Large intestine (tissue), 3 donors: Measurements from ENCODE around the gene TTC34. TPM values are rescaled to one million over a fixed set of nuclear protein-coding genes. Genes with fewer than 3 reads are reported as not detected.

Experiments used
- DNase-seq, 2 donors: peaks; one replicate each; pipeline versions ENCODE4 v3.0.0 to v3.0.0-alpha.2; 2013
- H3K27ac ChIP-seq: one replicate; pipeline ENCODE4 v1.5.1; 2013; ENCODE audit warnings: low read length
- H3K27me3 ChIP-seq: 2 replicates; pipeline ENCODE4 v1.6.1; 2013; ENCODE audit warnings: low read length; ENCODE audit not compliant: control insufficient read depth, insufficient read depth
- H3K36me3 ChIP-seq: 2 replicates; pipeline ENCODE4 v1.6.1; 2013; ENCODE audit warnings: low read length; ENCODE audit not compliant: control insufficient read depth, insufficient read depth
- H3K4me1 ChIP-seq: one replicate; pipeline ENCODE4 v1.6.1; 2013; ENCODE audit warnings: low read length; ENCODE audit not compliant: control insufficient read depth, insufficient read depth
- H3K4me3 ChIP-seq: one replicate; pipeline ENCODE4 v1.5.1; 2013; ENCODE audit warnings: low read length
- H3K9me3 ChIP-seq: one replicate; pipeline ENCODE4 v1.6.1; 2013; ENCODE audit warnings: mild to moderate bottlenecking, low read depth, low read length, moderate library complexity; ENCODE audit not compliant: control insufficient read depth
- WGBS: methylation state at CpG from one replicate; pipeline ENCODE4 v1.1.5; 2013; ENCODE audit warnings: low lambda C conversion rate; ENCODE audit not compliant: insufficient coverage; 5-methylcytosine and 5-hydroxymethylcytosine counted together
- polyA plus RNA-seq: library from polyadenylated mRNA; unstranded; fragments of 120-200 nt; gene quantifications from one replicate; pipeline ENCODE4 v1.2.1, GENCODE V29; 2013

Gene TTC34
- polyA plus RNA-seq, 1 donor = 1.5 TPM

GRCh38 chr1:2795926-2796325, 5.6 kb downstream of the TTC34 start:
- Histone ChIP-seq H3K4me3 (no peak overlapping the region), H3K4me1 (no peaks in the 10 kb centered on the region), H3K27ac (no peak overlapping the region), H3K27me3 (peaks cover 10% of the 10 kb centered on the region), H3K9me3 (no peaks in the 10 kb centered on the region), H3K36me3 (no peaks in the 10 kb centered on the region)
- DNase-seq = no peak
- WGBS = no CpG with 5 or more reads among the region's 6 CpGs

GRCh38 chr1:2791027-2791760, 10.3 kb downstream of the TTC34 start:
- Histone ChIP-seq H3K36me3 (no peaks in the 10 kb centered on the region), H3K4me1 (no peaks in the 10 kb centered on the region), H3K9me3 (peaks cover 2% of the 10 kb centered on the region), H3K4me3 (no peak overlapping the region), H3K27me3 (peaks cover 43% of the 10 kb centered on the region), H3K27ac (no peak overlapping the region)
- DNase-seq = no peak
- no CpG with 5 or more reads among the region's 18 CpGs for WGBS

- WGBS = no CpG with 5 or more reads among the region's 58 CpGs
- peaks cover 43% of the 10 kb centered on the region for H3K27me3 ChIP-seq
Observed at GRCh38 chr1:2789986-2790581, 11.4 kb downstream of the TTC34 start.

GRCh38 chr1:2789164-2789985, 12.1 kb downstream of the TTC34 start:
- H3K27me3 ChIP-seq = peaks cover 43% of the 10 kb centered on the region
- H3K9me3 ChIP-seq = peaks cover 2% of the 10 kb centered on the region
- H3K4me1 ChIP-seq = no peaks in the 10 kb centered on the region
- H3K4me3 ChIP-seq = no peak overlapping the region
- WGBS = no CpG with 5 or more reads among the region's 79 CpGs
- no peak for DNase-seq
- H3K36me3 ChIP-seq = no peaks in the 10 kb centered on the region
- no peak overlapping the region for H3K27ac ChIP-seq

More at GRCh38 chr1:2789986-2790581, 11.4 kb downstream of the TTC34 start:
- Histone ChIP-seq H3K27ac (no peak overlapping the region), H3K4me3 (no peak overlapping the region), H3K9me3 (peaks cover 2% of the 10 kb centered on the region), H3K36me3 (no peaks in the 10 kb centered on the region), H3K4me1 (no peaks in the 10 kb centered on the region)
- no peak for DNase-seq

DNA sequence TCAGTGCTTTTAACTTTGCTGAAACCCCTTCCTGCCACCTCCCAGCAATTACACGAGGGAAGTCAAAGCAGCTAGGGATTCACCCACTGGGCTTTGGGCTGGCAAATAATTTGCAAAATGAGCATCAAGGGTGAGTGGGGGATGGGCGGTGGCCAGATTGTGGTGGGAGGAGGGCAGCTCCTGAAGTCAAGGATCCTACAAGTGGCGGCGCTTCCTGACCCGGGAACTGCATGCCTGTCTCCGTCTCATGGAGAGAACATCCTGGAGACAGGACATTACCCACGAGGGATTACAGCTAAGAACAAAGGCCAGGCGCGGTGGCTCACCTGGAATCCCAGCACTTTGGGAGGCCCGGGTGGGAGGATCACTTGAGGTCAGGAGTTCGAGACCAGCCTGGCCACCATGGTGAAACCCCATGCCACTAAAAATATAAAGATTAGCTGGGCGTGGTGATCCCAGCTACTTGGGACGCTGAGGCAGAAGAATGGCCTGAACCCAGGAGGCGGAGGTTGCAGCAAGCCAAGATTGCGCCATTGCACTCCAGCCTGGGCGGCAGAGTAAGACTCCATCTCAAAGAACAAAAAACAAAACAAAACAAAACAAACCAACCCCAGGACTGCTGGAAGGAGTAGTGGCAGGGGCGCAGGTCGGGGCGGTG, 12.9 kb downstream of the TTC34 start:
- Histone ChIP-seq H3K36me3 (no peaks in the 10 kb centered on the region), H3K4me1 (no peaks in the 10 kb centered on the region), H3K9me3 (peaks cover 2% of the 10 kb centered on the region), H3K4me3 (no peak overlapping the region), H3K27ac (no peak overlapping the region), H3K27me3 (peaks cover 43% of the 10 kb centered on the region)
- DNase-seq = no peak
- WGBS = no CpG with 5 or more reads among the region's 19 CpGs

DNA sequence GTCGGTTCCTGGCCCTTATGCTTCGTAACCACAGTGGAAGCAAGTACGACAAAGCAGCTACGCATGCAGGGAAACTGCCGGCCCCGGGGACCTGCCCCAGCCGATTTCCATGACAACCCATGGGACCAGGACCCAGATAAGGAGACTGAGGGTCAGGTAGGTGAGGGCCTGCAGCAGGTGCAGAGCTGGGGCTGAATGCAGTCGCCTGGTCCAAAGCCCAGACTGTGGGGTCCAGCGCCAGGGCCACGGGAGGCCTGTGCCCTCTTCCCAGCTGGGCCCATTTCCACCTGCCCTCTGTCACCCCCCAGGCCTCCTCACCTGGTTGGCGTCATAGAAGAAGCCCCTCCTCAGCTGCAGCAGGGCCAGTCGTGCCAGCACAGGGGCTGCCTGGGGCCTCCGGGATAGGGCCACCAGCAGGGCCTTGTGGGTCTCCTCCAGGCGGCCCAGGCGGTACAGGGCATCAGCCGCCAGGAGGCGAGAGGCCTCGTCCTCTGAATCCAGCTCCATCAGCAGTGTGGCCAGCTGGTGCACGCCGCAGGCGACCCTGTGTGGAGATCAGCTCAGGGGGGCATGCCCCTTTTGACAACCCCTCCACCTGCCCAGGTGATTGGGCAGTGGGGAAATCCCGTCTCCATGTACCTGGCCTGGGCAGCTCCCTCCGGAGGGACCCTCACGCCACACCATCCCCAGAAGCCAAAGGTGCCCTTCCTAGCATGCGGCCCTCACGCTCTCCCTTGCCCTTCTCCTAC, 14.2 kb downstream of the TTC34 start:
- Histone ChIP-seq H3K9me3 (peaks cover 2% of the 10 kb centered on the region), H3K27me3 (peaks cover 39% of the 10 kb centered on the region), H3K36me3 (no peaks in the 10 kb centered on the region), H3K27ac (no peak overlapping the region), H3K4me3 (no peak overlapping the region), H3K4me1 (no peaks in the 10 kb centered on the region)
- no CpG with 5 or more reads among the region's 26 CpGs for WGBS
- no peak for DNase-seq

DNA sequence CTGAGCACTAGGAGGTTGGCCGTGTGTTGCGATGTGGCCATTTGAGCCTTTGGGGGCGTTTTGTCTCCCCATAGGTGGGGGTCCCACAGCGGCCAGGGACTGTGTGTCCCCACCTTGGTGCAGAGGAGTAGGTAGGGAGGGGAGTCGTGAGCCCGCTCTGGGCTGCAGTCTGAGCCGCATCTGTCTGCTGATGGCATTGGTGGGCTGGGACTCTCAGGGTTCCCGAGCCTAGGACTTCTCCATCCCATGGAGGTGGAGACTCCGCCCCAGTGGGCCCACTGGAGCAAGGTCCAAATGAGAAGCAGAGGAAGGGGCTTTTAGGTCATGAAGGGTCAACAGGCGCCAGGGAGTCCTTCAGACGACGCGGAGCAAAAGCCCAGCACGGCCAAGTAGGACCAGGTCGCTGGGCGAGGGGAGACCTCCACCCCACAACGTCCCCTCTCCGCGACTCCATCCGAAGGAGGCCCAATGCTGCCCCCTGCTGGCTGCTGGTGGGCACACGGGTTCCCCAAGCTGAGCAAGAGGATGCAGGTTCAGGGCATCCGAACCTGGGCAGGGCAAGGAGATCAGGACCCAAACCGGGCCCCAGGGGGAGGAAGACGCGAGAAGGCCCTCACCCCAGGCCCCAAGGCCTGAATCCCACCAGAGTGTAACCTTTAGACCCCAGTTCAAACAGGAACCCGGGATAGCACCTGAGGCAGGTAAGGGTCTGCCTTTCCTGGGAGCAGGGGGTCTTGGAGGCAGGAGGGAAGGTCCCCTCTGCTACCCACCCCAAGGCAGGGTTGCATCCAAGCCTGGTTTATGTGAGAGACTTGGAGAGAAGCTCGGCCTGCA, 14.9 kb downstream of the TTC34 start:
- peaks cover 38% of the 10 kb centered on the region for H3K27me3 ChIP-seq
- no peaks in the 10 kb centered on the region for H3K4me1 ChIP-seq
- H3K4me3 ChIP-seq = no peak overlapping the region
- WGBS = no CpG with 5 or more reads among the region's 27 CpGs
- DNase-seq = no peak
- no peaks in the 10 kb centered on the region for H3K36me3 ChIP-seq
- no peak overlapping the region for H3K27ac ChIP-seq
- peaks cover 2% of the 10 kb centered on the region for H3K9me3 ChIP-seq

DNA sequence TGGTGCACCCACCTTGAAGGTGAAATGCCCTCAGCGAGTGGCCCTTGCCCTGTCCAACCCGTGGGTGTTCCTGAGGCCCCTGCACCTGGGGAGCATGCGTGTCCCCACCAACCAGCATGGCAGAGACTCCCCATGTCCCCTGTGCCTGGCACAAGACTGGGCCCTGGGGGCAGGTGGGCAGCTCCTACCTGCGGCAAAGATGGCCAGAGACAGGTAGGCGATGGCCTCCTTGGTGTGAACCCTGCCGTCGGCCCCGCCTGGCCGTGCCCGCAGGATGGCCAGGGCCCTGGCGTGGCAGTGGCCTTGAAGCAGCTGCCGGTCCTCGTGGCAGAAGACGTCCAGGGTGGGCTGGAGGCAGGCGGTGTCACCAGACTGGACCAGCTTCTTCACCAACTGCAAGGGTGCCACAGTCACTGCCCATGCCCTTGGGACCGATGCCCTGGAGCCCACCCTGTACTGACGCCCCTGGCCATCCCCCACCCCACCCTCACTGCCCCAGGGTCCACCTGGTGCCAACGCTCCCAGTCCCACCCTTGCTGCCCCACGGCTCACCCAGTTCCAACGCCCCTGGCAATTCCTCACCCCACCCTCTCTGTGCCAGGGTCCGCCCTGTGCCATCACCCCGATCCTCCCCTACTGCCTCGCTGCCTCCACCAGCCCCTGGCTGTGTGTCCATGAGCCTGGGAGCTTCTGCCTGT, 15.7 kb downstream of the TTC34 start:
- WGBS = no CpG with 5 or more reads among the region's 23 CpGs
- H3K9me3 ChIP-seq = peaks cover 2% of the 10 kb centered on the region
- H3K4me3 ChIP-seq = no peak overlapping the region
- no peaks in the 10 kb centered on the region for H3K4me1 ChIP-seq
- no peak overlapping the region for H3K27ac ChIP-seq
- no peaks in the 10 kb centered on the region for H3K36me3 ChIP-seq
- no peak for DNase-seq
- H3K27me3 ChIP-seq = peaks cover 32% of the 10 kb centered on the region
